Fibroblast of lung (primary cell): ENCODE data around the gene CD320.
"Not testable (repeated sequence)": the region's sequence is repeated elsewhere in the genome, so short reads cannot be mapped to it uniquely, and the experiment has no call there.

Experiments used
- CTCF ChIP-seq, 2 donors: IDR thresholded peaks in 1 of 2; conservative IDR thresholded peaks in 1 of 2; 1 replicate in 1 of 2; 2 replicates in 1 of 2; pipeline ENCODE4 v1.5.1; 2011 to 2012; ENCODE audit warnings: low read length in 2 of 2, control low read depth in 1 of 2, inconsistent platforms in 1 of 2, low read depth in 1 of 2, mild to moderate bottlenecking in 1 of 2
- EZH2 ChIP-seq: IDR thresholded peaks from 2 replicates; pipeline ENCODE4 v1.5.1; 2012; ENCODE audit warnings: low read length, control low read depth, mild to moderate bottlenecking; ENCODE audit errors: missing control alignments

DNA sequence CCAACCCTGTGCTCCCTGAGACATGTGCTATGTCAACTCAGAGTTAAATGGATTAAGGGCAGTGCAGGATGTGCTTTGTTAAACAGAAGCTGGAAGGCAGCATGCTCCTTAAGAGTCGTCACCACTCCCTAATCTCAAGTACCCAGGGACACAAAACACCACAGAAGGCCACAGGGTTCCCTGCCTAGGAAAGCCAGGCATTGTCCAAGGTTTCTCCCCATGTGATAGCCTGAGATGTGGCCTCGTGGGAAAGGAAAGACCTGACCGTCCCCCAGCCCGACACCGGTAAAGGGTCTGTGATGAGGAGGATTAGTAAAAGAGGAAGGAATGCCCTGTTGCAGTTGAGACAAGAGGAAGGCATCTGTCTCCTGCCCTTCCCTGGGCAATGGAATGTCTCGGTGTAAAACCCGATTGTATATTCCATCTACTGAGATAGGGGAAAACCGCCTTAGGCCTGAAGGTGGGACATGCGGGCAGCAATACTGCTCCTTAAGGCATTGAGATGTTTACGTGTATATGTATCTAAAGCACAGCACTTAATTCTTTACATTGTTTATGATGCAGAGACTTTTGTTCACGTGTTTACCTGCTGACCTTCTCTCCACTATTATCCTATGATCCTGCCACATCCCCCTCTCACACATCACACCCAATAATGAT lies 7.0 kb upstream of the CD320 start:
- TF ChIP-seq CTCF (conservative IDR thresholded peaks at IDR 0.05 in 1 of 2, IDR thresholded peaks at IDR 0.05 in 1 of 2; ENCODE audit: low read depth in 1 of 2, low read length in 2 of 2); EZH2: not testable (repeated sequence)
